T-cell (primary cell): ENCODE data around the gene NNT. TPM values are rescaled to one million over a fixed set of nuclear protein-coding genes. Genes with fewer than 3 reads are reported as not detected.

Source experiments
- ATAC-seq, 4 experiments: fragments of 200-7000 bp in 3 of 4; fragments of 150-1000 bp in 1 of 4; cut with Tn5 transposase; replicated peaks in 1 of 4; 1 replicate in 3 of 4; 2 replicates in 1 of 4; pipeline ENCODE4 v1.10.0; 2021; ENCODE audit warnings: moderate library complexity in 3 of 4, mild to moderate bottlenecking in 2 of 4, moderate number of reproducible peaks in 1 of 4
- CTCF ChIA-PET, 2 donors: fragments of 300-600 bp; sonication (Branson Sonifier 250); formaldehyde crosslinking; loops; one replicate each; lab custom pipeline; 2022; ENCODE audit warnings: antibody characterized with exemption in 2 of 2; lab: Charles Lee
- POLR2A ChIA-PET, 2 donors: fragments of 300-600 bp; sonication (Branson Sonifier 250); formaldehyde crosslinking; loops; one replicate each; lab custom pipeline; 2022; ENCODE audit warnings: antibody characterized with exemption in 2 of 2; lab: Charles Lee
- DNase-seq, 35 experiments: peaks; one replicate each; pipeline versions ENCODE4 v3.0.0 to v3.0.0-alpha.2; 2013 to 2023
- H3K27ac ChIP-seq: one replicate; pipeline ENCODE4 v1.5.1; 2013; ENCODE audit warnings: low read length
- H3K27me3 ChIP-seq, 2 experiments: replicated peaks in 1 of 2; 1 replicate in 1 of 2; 2 replicates in 1 of 2; pipeline versions ENCODE4 v1.6.1 to v1.7.0; 2013; ENCODE audit warnings: low read length in 1 of 2, mixed read lengths in 1 of 2; ENCODE audit not compliant: control insufficient read depth in 2 of 2, insufficient read depth in 2 of 2; ENCODE audit errors: extremely low read depth in 1 of 2
- H3K36me3 ChIP-seq, 2 donors: 1 replicate in 1 of 2; 2 replicates in 1 of 2; pipeline versions ENCODE4 v1.6.1 to v1.7.0; 2013; ENCODE audit warnings: low read length in 1 of 2; ENCODE audit not compliant: control insufficient read depth in 2 of 2, insufficient read depth in 1 of 2; ENCODE audit errors: extremely low read depth in 1 of 2
- H3K4me1 ChIP-seq, 2 experiments: 1 replicate in 1 of 2; 2 replicates in 1 of 2; pipeline versions ENCODE4 v1.6.1 to v1.7.0; 2013; ENCODE audit warnings: low read length in 2 of 2, mixed read lengths in 1 of 2; ENCODE audit not compliant: insufficient read depth in 2 of 2, control insufficient read depth in 1 of 2; ENCODE audit errors: extremely low read depth in 1 of 2
- H3K4me3 ChIP-seq, 2 donors: 1 replicate in 1 of 2; 2 replicates in 1 of 2; pipeline versions ENCODE4 v1.5.1 to v1.7.0; 2013; ENCODE audit warnings: mild to moderate bottlenecking in 2 of 2, low read length in 1 of 2, moderate library complexity in 1 of 2; ENCODE audit not compliant: control insufficient read depth in 1 of 2; ENCODE audit errors: extremely low read depth in 1 of 2
- H3K9me3 ChIP-seq: 2 replicates; pipeline ENCODE4 v1.7.0; 2013
- H3K27ac Mint-ChIP-seq, 2 donors: one replicate each; pipeline ENCODE4 v1.8.0; 2020 to 2021; ENCODE audit warnings: mild to moderate bottlenecking in 2 of 2, mixed read lengths in 2 of 2
- H3K27me3 Mint-ChIP-seq, 2 donors: one replicate each; pipeline ENCODE4 v1.8.0; 2021 to 2022; ENCODE audit warnings: mixed read lengths in 2 of 2
- H3K36me3 Mint-ChIP-seq: one replicate; pipeline ENCODE4 v1.8.0; 2021; ENCODE audit warnings: mixed read lengths
- H3K4me1 Mint-ChIP-seq, 3 donors: one replicate each; pipeline ENCODE4 v1.8.0; 2020 to 2022; ENCODE audit warnings: mixed read lengths in 3 of 3, mild to moderate bottlenecking in 1 of 3
- H3K4me3 Mint-ChIP-seq, 3 donors: one replicate each; pipeline ENCODE4 v1.8.0; 2020 to 2022; ENCODE audit warnings: mild to moderate bottlenecking in 3 of 3, mixed read lengths in 3 of 3, moderate library complexity in 3 of 3
- H3K9me3 Mint-ChIP-seq, 3 donors: one replicate each; pipeline ENCODE4 v1.8.0; 2020 to 2022; ENCODE audit warnings: mixed read lengths in 3 of 3
- WGBS: methylation state at CpG from one replicate; pipeline ENCODE4 v1.1.5; 2013; ENCODE audit warnings: missing lambda C conversion rate; ENCODE audit not compliant: insufficient coverage; 5-methylcytosine and 5-hydroxymethylcytosine counted together
- total RNA-seq, 35 experiments: library from RNA in 6 of 35; stranded (reverse) in 6 of 35; fragments of 120-200 nt in 1 of 35; gene quantifications; one replicate each; pipeline versions ENCODE4 v1.2.1 to v1.2.4 and lab custom pipeline; 2013 to 2026

The NNT gene
- total RNA-seq, 5 donors from 2014 or later (not counting 1 experiment from before 2014, with no cell fraction given), result 49.3 to 56.3 (median 52.6) TPM

- Mint-ChIP-seq H3K36me3 (peaks cover 38% of the 10 kb centered on the region), H3K9me3 (no peaks in the 10 kb centered on the region), H3K27me3 (no peaks in the 10 kb centered on the region), H3K27ac (no peak overlapping the region), H3K4me3 (no peak overlapping the region), H3K4me1 (peaks cover 0 to 6% (median 4%) of the 10 kb centered on the region in 3 donors)
- ATAC-seq, result no peak
- Histone ChIP-seq H3K9me3 (no peaks in the 10 kb centered on the region), H3K36me3 (peaks cover 8 to 26% of the 10 kb centered on the region in 2 donors), H3K27ac (no peak overlapping the region), H3K27me3 (no peaks in the 10 kb centered on the region), H3K4me1 (no peaks in the 10 kb centered on the region), H3K4me3 (no peak overlapping the region)
- ChIA-PET POLR2A (no interaction called here), CTCF (interaction anchor here (0.5 to 0.6 kb wide), 2 partner anchors 13 to 160 kb away, joined by 3 read pairs; no protein-coding TSS in a partner anchor)
- no peak for DNase-seq
- no CpG with 5 or more reads among the region's 4 CpGs for WGBS
These were observed 77.3 kb downstream of the NNT start for GRCh38 chr5:43680286-43680685.

GRCh38 chr5:43683884-43684471, 81.0 kb downstream of the NNT start:
- WGBS, result no CpG with 5 or more reads among the region's 4 CpGs
- ATAC-seq (no peak), DNase-seq (no peak)
- Mint-ChIP-seq H3K4me3 (no peak overlapping the region), H3K4me1 (peaks cover 4 to 9% (median 5%) of the 10 kb centered on the region in 3 donors), H3K36me3 (peaks cover 65% of the 10 kb centered on the region), H3K27ac (no peak overlapping the region), H3K27me3 (no peaks in the 10 kb centered on the region), H3K9me3 (peaks cover 0 to 4% (median 4%) of the 10 kb centered on the region in 3 donors)
- CTCF ChIA-PET, result interaction anchor here in 1 of 2 donors (0.7 kb wide), 1 partner anchor 1884 kb away, joined by 3 read pairs; no protein-coding TSS in a partner anchor
- peaks cover 3 to 20% of the 10 kb centered on the region in 2 donors for H3K36me3 ChIP-seq
- no peak overlapping the region for H3K27ac ChIP-seq
- no peaks in the 10 kb centered on the region for H3K4me1 ChIP-seq
- H3K27me3 ChIP-seq, result no peaks in the 10 kb centered on the region
- POLR2A ChIA-PET, result interaction anchor here in 1 of 2 donors (0.6 kb wide), 1 partner anchor 16 kb away, joined by 5 read pairs; no protein-coding TSS in a partner anchor
- H3K9me3 ChIP-seq, result no peaks in the 10 kb centered on the region
- H3K4me3 ChIP-seq, result no peak overlapping the region

GRCh38 chr5:43685252-43685950, 82.4 kb downstream of the NNT start:
- DNase-seq (no peak), ATAC-seq (no peak)
- Histone ChIP-seq H3K4me1 (no peaks in the 10 kb centered on the region), H3K9me3 (no peaks in the 10 kb centered on the region), H3K27me3 (no peaks in the 10 kb centered on the region), H3K27ac (no peak overlapping the region), H3K4me3 (no peak overlapping the region), H3K36me3 (peaks cover 3 to 22% of the 10 kb centered on the region in 2 donors)
- Mint-ChIP-seq H3K4me3 (no peak overlapping the region), H3K27me3 (no peaks in the 10 kb centered on the region), H3K27ac (no peak overlapping the region), H3K4me1 (peaks cover 4 to 15% (median 7%) of the 10 kb centered on the region in 3 donors), H3K36me3 (peaks cover 69% of the 10 kb centered on the region), H3K9me3 (peaks cover 0 to 4% (median 4%) of the 10 kb centered on the region in 3 donors)
- POLR2A ChIA-PET, result interaction anchor here in 1 of 2 donors (0.6 kb wide), 1 partner anchor 85 kb away, joined by 3 read pairs; no protein-coding TSS in a partner anchor
- CTCF ChIA-PET, result interaction anchor here (0.5 to 0.7 kb wide), 2 partner anchors 14 to 508 kb away, joined by 3 read pairs; no protein-coding TSS in a partner anchor

- peaks cover 69% of the 10 kb centered on the region for H3K36me3 Mint-ChIP-seq
- ATAC-seq (no peak), DNase-seq (no peak)
- Histone ChIP-seq H3K27me3 (no peaks in the 10 kb centered on the region), H3K36me3 (peaks cover 2 to 19% of the 10 kb centered on the region in 2 donors), H3K27ac (no peak overlapping the region), H3K9me3 (no peaks in the 10 kb centered on the region), H3K4me1 (no peaks in the 10 kb centered on the region), H3K4me3 (no peak overlapping the region)
- ChIA-PET POLR2A (no interaction called here), CTCF (no interaction called here)
- no peak overlapping the region for H3K4me3 Mint-ChIP-seq
- peaks cover 4 to 14% (median 9%) of the 10 kb centered on the region in 3 donors for H3K4me1 Mint-ChIP-seq
- H3K27ac Mint-ChIP-seq, result no peak overlapping the region
- WGBS, result no CpG with 5 or more reads among the region's 3 CpGs
- peaks cover 0 to 7% (median 4%) of the 10 kb centered on the region in 3 donors for H3K9me3 Mint-ChIP-seq
- no peaks in the 10 kb centered on the region for H3K27me3 Mint-ChIP-seq
These were observed 84.3 kb downstream of the NNT start for GRCh38 chr5:43687275-43687674.

GRCh38 chr5:43691275-43691674, 88.3 kb downstream of the NNT start:
- no peak overlapping the region for H3K4me3 ChIP-seq
- CTCF ChIA-PET, result interaction anchor here in 1 of 2 donors (0.6 kb wide), 1 partner anchor 15 kb away, joined by 3 read pairs; no protein-coding TSS in a partner anchor
- no peaks in the 10 kb centered on the region for H3K27me3 ChIP-seq
- no peak overlapping the region for H3K27ac Mint-ChIP-seq
- H3K36me3 Mint-ChIP-seq, result peaks cover 80% of the 10 kb centered on the region
- H3K27me3 Mint-ChIP-seq, result no peaks in the 10 kb centered on the region
- H3K4me3 Mint-ChIP-seq, result no peak overlapping the region
- ATAC-seq (no peak), DNase-seq (no peak)
- peaks cover 3 to 14% of the 10 kb centered on the region in 2 donors for H3K36me3 ChIP-seq
- no peak overlapping the region for H3K27ac ChIP-seq
- WGBS, result no CpG with 5 or more reads among the region's 4 CpGs
- POLR2A ChIA-PET, result no interaction called here
- H3K4me1 ChIP-seq, result no peaks in the 10 kb centered on the region
- peaks cover 16 to 31% (median 20%) of the 10 kb centered on the region in 3 donors for H3K9me3 Mint-ChIP-seq
- H3K9me3 ChIP-seq, result no peaks in the 10 kb centered on the region
- peaks cover 12 to 18% (median 17%) of the 10 kb centered on the region in 3 donors for H3K4me1 Mint-ChIP-seq

GRCh38 chr5:43691893-43692292, 88.9 kb downstream of the NNT start:
- Histone ChIP-seq H3K4me1 (no peaks in the 10 kb centered on the region), H3K9me3 (no peaks in the 10 kb centered on the region), H3K27ac (no peak overlapping the region), H3K27me3 (no peaks in the 10 kb centered on the region), H3K36me3 (peaks cover 8 to 17% of the 10 kb centered on the region in 2 donors), H3K4me3 (no peak overlapping the region)
- CTCF ChIA-PET, result interaction anchor here in 1 of 2 donors (0.6 kb wide), 1 partner anchor 15 kb away, joined by 3 read pairs; no protein-coding TSS in a partner anchor
- H3K4me1 Mint-ChIP-seq, result peaks cover 12 to 18% (median 17%) of the 10 kb centered on the region in 3 donors
- no peak overlapping the region for H3K27ac Mint-ChIP-seq
- peaks cover 16 to 31% (median 20%) of the 10 kb centered on the region in 3 donors for H3K9me3 Mint-ChIP-seq
- POLR2A ChIA-PET, result no interaction called here
- ATAC-seq, result no peak
- H3K27me3 Mint-ChIP-seq, result no peaks in the 10 kb centered on the region
- no CpG with 5 or more reads among the region's 1 CpG for WGBS
- H3K36me3 Mint-ChIP-seq, result peaks cover 81% of the 10 kb centered on the region
- H3K4me3 Mint-ChIP-seq, result no peak overlapping the region
- DNase-seq, result no peak
